Measurements from ENCODE around the gene B4GALT4.

- no peak for TF ChIP-seq POLR2A (IDR thresholded peaks at IDR 0.05)
- TF ChIP-seq, protein P1, sequence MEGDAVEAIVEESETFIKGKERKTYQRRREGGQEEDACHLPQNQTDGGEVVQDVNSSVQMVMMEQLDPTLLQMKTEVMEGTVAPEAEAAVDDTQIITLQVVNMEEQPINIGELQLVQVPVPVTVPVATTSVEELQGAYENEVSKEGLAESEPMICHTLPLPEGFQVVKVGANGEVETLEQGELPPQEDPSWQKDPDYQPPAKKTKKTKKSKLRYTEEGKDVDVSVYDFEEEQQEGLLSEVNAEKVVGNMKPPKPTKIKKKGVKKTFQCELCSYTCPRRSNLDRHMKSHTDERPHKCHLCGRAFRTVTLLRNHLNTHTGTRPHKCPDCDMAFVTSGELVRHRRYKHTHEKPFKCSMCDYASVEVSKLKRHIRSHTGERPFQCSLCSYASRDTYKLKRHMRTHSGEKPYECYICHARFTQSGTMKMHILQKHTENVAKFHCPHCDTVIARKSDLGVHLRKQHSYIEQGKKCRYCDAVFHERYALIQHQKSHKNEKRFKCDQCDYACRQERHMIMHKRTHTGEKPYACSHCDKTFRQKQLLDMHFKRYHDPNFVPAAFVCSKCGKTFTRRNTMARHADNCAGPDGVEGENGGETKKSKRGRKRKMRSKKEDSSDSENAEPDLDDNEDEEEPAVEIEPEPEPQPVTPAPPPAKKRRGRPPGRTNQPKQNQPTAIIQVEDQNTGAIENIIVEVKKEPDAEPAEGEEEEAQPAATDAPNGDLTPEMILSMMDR (IDR thresholded peaks at IDR 0.05): no peak
Observed at GRCh38 chr3:119219069-119219468, 21.6 kb downstream of the B4GALT4 start.
